Measurements from ENCODE around the gene ZMIZ1. TPM values are rescaled to one million over a fixed set of nuclear protein-coding genes. Genes with fewer than 3 reads are reported as not detected.

ZMIZ1 gene
- total and polyA plus RNA-seq, 2 experiments from 2014 or later: 9.2 to 30.9 TPM

- no peaks in the 10 kb centered on the region for H4K20me1 ChIP-seq (replicated peaks; ENCODE audit: insufficient read depth)
- H3K27me3 ChIP-seq (ENCODE audit: insufficient read depth): no peaks in the 10 kb centered on the region
- Mint-ChIP-seq H3K4me1 (peaks cover 10% of the 10 kb centered on the region), H3K27me3 (ENCODE audit: insufficient read depth, low read depth, poor library complexity) (peaks cover 8% of the 10 kb centered on the region), H3K27ac (no peak overlapping the region), H3K9me3 (no peaks in the 10 kb centered on the region), H3K4me3 (no peak overlapping the region), H3K36me3 (ENCODE audit: low read depth) (no peaks in the 10 kb centered on the region)
- H3K9me2 ChIP-seq (ENCODE audit: insufficient read depth): no peaks in the 10 kb centered on the region
- no peaks in the 10 kb centered on the region for H3K4me1 ChIP-seq (ENCODE audit: insufficient read depth)
- ATAC-seq (no peak), DNase-seq (ENCODE audit: low spot score) (no peak)
- H3F3A ChIP-seq (replicated peaks; ENCODE audit: low read depth): no peaks in the 10 kb centered on the region
- no peaks in the 10 kb centered on the region for H3K36me3 ChIP-seq (ENCODE audit: insufficient read depth)
- no peak overlapping the region for H3K4me2 ChIP-seq
- no peak overlapping the region for H3K27ac ChIP-seq (ENCODE audit: low read depth)
- TF ChIP-seq NANOG (IDR thresholded peaks at IDR 0.05; ENCODE audit: borderline replicate concordance) (no peak), CREB1 (CRISPR knock-in tag; IDR thresholded peaks at IDR 0.05; ENCODE audit: low read depth) (no peak), STAT1 (IDR thresholded peaks at IDR 0.05; ENCODE audit: unreplicated experiment) (no peak), JUNB (IDR thresholded peaks at IDR 0.05; ENCODE audit: unreplicated experiment) (no peak), POLR2AphosphoS5 (IDR thresholded peaks at IDR 0.05; ENCODE audit: low read depth) (no peak), EZH2phosphoT487 (IDR thresholded peaks at IDR 0.05; ENCODE audit: unreplicated experiment) (no peak), ETS1 (IDR thresholded peaks at IDR 0.05) (no peak), ZNF114 (CRISPR knock-in tag; IDR thresholded peaks at IDR 0.05) (no peak), EZH2 (IDR thresholded peaks at IDR 0.05; ENCODE audit: low read depth, unreplicated experiment) (no peak), ZNF331 (CRISPR knock-in tag; IDR thresholded peaks at IDR 0.05; ENCODE audit: low read depth) (no peak), CTCF (conservative IDR thresholded peaks at IDR 0.05; ENCODE audit: low read depth in 2 of 2) (no peak)
- TF ChIP-seq, protein P1, sequence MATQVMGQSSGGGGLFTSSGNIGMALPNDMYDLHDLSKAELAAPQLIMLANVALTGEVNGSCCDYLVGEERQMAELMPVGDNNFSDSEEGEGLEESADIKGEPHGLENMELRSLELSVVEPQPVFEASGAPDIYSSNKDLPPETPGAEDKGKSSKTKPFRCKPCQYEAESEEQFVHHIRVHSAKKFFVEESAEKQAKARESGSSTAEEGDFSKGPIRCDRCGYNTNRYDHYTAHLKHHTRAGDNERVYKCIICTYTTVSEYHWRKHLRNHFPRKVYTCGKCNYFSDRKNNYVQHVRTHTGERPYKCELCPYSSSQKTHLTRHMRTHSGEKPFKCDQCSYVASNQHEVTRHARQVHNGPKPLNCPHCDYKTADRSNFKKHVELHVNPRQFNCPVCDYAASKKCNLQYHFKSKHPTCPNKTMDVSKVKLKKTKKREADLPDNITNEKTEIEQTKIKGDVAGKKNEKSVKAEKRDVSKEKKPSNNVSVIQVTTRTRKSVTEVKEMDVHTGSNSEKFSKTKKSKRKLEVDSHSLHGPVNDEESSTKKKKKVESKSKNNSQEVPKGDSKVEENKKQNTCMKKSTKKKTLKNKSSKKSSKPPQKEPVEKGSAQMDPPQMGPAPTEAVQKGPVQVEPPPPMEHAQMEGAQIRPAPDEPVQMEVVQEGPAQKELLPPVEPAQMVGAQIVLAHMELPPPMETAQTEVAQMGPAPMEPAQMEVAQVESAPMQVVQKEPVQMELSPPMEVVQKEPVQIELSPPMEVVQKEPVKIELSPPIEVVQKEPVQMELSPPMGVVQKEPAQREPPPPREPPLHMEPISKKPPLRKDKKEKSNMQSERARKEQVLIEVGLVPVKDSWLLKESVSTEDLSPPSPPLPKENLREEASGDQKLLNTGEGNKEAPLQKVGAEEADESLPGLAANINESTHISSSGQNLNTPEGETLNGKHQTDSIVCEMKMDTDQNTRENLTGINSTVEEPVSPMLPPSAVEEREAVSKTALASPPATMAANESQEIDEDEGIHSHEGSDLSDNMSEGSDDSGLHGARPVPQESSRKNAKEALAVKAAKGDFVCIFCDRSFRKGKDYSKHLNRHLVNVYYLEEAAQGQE (IDR thresholded peaks at IDR 0.05; ENCODE audit: unreplicated experiment): no peak
- TF ChIP-seq, protein P2, sequence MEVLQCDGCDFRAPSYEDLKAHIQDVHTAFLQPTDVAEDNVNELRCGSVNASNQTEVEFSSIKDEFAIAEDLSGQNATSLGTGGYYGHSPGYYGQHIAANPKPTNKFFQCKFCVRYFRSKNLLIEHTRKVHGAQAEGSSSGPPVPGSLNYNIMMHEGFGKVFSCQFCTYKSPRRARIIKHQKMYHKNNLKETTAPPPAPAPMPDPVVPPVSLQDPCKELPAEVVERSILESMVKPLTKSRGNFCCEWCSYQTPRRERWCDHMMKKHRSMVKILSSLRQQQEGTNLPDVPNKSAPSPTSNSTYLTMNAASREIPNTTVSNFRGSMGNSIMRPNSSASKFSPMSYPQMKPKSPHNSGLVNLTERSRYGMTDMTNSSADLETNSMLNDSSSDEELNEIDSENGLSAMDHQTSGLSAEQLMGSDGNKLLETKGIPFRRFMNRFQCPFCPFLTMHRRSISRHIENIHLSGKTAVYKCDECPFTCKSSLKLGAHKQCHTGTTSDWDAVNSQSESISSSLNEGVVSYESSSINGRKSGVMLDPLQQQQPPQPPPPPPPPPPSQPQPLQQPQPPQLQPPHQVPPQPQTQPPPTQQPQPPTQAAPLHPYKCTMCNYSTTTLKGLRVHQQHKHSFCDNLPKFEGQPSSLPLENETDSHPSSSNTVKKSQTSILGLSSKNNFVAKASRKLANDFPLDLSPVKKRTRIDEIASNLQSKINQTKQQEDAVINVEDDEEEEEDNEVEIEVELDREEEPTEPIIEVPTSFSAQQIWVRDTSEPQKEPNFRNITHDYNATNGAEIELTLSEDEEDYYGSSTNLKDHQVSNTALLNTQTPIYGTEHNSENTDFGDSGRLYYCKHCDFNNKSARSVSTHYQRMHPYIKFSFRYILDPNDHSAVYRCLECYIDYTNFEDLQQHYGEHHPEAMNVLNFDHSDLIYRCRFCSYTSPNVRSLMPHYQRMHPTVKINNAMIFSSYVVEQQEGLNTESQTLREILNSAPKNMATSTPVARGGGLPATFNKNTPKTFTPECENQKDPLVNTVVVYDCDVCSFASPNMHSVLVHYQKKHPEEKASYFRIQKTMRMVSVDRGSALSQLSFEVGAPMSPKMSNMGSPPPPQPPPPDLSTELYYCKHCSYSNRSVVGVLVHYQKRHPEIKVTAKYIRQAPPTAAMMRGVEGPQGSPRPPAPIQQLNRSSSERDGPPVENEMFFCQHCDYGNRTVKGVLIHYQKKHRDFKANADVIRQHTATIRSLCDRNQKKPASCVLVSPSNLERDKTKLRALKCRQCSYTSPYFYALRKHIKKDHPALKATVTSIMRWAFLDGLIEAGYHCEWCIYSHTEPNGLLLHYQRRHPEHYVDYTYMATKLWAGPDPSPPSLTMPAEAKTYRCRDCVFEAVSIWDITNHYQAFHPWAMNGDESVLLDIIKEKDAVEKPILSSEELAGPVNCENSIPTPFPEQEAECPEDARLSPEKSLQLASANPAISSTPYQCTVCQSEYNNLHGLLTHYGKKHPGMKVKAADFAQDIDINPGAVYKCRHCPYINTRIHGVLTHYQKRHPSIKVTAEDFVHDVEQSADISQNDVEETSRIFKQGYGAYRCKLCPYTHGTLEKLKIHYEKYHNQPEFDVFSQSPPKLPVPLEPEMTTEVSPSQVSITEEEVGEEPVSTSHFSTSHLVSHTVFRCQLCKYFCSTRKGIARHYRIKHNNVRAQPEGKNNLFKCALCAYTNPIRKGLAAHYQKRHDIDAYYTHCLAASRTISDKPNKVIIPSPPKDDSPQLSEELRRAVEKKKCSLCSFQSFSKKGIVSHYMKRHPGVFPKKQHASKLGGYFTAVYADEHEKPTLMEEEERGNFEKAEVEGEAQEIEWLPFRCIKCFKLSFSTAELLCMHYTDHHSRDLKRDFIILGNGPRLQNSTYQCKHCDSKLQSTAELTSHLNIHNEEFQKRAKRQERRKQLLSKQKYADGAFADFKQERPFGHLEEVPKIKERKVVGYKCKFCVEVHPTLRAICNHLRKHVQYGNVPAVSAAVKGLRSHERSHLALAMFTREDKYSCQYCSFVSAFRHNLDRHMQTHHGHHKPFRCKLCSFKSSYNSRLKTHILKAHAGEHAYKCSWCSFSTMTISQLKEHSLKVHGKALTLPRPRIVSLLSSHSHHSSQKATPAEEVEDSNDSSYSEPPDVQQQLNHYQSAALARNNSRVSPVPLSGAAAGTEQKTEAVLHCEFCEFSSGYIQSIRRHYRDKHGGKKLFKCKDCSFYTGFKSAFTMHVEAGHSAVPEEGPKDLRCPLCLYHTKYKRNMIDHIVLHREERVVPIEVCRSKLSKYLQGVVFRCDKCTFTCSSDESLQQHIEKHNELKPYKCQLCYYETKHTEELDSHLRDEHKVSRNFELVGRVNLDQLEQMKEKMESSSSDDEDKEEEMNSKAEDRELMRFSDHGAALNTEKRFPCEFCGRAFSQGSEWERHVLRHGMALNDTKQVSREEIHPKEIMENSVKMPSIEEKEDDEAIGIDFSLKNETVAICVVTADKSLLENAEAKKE (CRISPR knock-in tag; IDR thresholded peaks at IDR 0.05): no peak
- H3K79me2 ChIP-seq (replicated peaks; ENCODE audit: insufficient read depth): no peaks in the 10 kb centered on the region
- H3K4me3 ChIP-seq: no peak overlapping the region
- H2AFZ ChIP-seq: no peak overlapping the region
These were observed 42.4 kb upstream of the ZMIZ1 start for GRCh38 chr10:79026341-79026761.

Data from GM23338 (cell line).